Muscle of leg (tissue), 11 donors: ENCODE data around the gene FYB1. TPM values are rescaled to one million over a fixed set of nuclear protein-coding genes. Genes with fewer than 3 reads are reported as not detected.

Source experiments
- DNase-seq: peaks from one replicate; pipeline ENCODE4 v3.0.0; 2013
- H3K27ac ChIP-seq: one replicate; pipeline ENCODE4 v1.5.1; 2013; ENCODE audit warnings: mild to moderate bottlenecking, low read length, control low read depth
- H3K27me3 ChIP-seq: one replicate; pipeline ENCODE4 v1.6.1; 2013; ENCODE audit warnings: low read length; ENCODE audit not compliant: control insufficient read depth, insufficient read depth
- H3K36me3 ChIP-seq: one replicate; pipeline ENCODE4 v1.6.1; 2013; ENCODE audit warnings: low read length; ENCODE audit not compliant: control insufficient read depth, insufficient read depth
- H3K4me1 ChIP-seq: one replicate; pipeline ENCODE4 v1.6.1; 2013; ENCODE audit warnings: low read length; ENCODE audit not compliant: control insufficient read depth, insufficient read depth
- H3K4me3 ChIP-seq: one replicate; pipeline ENCODE4 v1.5.1; 2013; ENCODE audit warnings: low read length, control low read depth
- H3K9me3 ChIP-seq: replicated peaks from 2 replicates; pipeline ENCODE4 v1.6.1; 2013; ENCODE audit warnings: low read depth, low read length; ENCODE audit not compliant: control insufficient read depth
- WGBS: methylation state at CpG from one replicate; pipeline ENCODE4 v1.1.5; 2013; ENCODE audit warnings: missing lambda C conversion rate; ENCODE audit not compliant: insufficient coverage; 5-methylcytosine and 5-hydroxymethylcytosine counted together
- polyA plus RNA-seq, 8 donors: library from polyadenylated mRNA; unstranded; fragments of 120-200 nt; gene quantifications; one replicate each; pipeline versions ENCODE4 v1.2.1 to v1.2.3, GENCODE V29; 2013; ENCODE audit warnings: inconsistent platforms in 1 of 8, low replicate concordance in 1 of 8; ENCODE audit not compliant: insufficient read length in 8 of 8, insufficient read depth in 1 of 8
- total RNA-seq: library from RNA; stranded (reverse); fragments of 120-200 nt; gene quantifications from one replicate; pipeline ENCODE4 v1.2.4, GENCODE V29; 2013

The FYB1 gene
- total and polyA plus RNA-seq, 9 donors, result 1.4 to 3.0 (median 1.9) TPM

DNA sequence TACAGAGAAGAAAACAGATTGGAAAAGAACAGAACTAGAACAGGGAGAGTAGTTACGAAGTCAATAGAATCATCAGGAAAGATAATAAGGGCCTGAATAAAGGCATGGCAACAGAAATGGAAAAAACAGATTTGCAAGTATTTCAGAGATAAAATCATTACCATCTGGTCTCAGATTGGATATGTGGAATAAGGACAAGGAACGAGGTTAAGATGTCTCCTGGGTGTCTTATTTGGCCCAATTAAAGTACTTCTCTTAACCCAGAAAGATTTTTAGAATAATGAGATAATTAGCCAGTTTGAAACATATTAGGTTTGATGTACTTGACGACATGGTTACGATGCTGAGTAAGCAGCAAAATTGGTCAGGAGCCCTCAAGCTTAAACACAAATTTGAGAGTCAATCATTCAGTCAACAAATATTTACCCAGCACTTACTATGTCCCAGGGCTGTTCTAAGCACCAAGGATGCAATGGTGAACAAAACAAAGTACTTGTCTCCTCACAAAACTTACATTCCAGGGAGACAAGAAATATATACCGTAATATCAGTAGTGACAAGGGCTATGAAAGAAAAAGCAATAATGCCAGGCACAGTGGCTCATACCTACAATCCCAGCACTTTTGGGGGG is 163.5 kb downstream of the FYB1 start:
- DNase-seq, result peak; percentile 66
- H3K4me1 ChIP-seq, result no peaks in the 10 kb centered on the region
- H3K4me3 ChIP-seq, result no peak overlapping the region
- WGBS, result 53% methylated on average over 2 of the region's 5 CpGs
- no peaks in the 10 kb centered on the region for H3K9me3 ChIP-seq
- no peak overlapping the region for H3K27ac ChIP-seq
- no peaks in the 10 kb centered on the region for H3K27me3 ChIP-seq
- peaks cover 2% of the 10 kb centered on the region for H3K36me3 ChIP-seq

Other genes starting within 250 kb of the FYB1 start
- 22.6 TPM for gene RICTOR, start 145.2 kb downstream of the FYB1 start, total RNA-seq
- gene RICTOR, start 145.2 kb downstream of the FYB1 start, polyA plus RNA-seq, result 10 to 100 TPM in 7 of 8 donors, 1 to 10 TPM in 1; 9.0 to 15.2 (median 12.0) TPM
- gene C9, start 144.9 kb upstream of the FYB1 start, total RNA-seq, result 0.22 TPM
- gene C9, start 144.9 kb upstream of the FYB1 start, polyA plus RNA-seq, result under 1 TPM; 0.20 to 0.43 (median 0.31) TPM
- 79.7 TPM for gene DAB2, start 205.4 kb upstream of the FYB1 start, total RNA-seq
- 100 to 1,000 TPM in 6 of 8 donors, 10 to 100 TPM in 2; 87.2 to 148 (median 107) TPM for gene DAB2, start 205.4 kb upstream of the FYB1 start, polyA plus RNA-seq